HG02588 (cell line): Measurements from ENCODE around the gene COQ10B.

Experiments
- ATAC-seq: cut with Tn5 transposase; IDR thresholded peaks from one replicate; pipeline ENCODE4 v1.9.1; 2021; ENCODE audit warnings: mild to moderate bottlenecking, moderate library complexity; ENCODE audit not compliant: unreplicated experiment

Gene COQ10B

GRCh38 chr2:197499594-197500502 is 46.5 kb downstream of the COQ10B start, which contains the start of the genes HSPD1 and HSPE1:
HSPD1 (minus strand) TSS chr2:197499840; CDS start chr2:197498848, 992 bp downstream.
HSPE1 (plus strand) TSS chr2:197500379; CDS start chr2:197500437, 58 bp downstream.
- ATAC-seq, result peak; percentile 80

GRCh38 chr2:197500503-197501131 is 47.3 kb downstream of the COQ10B start:
- ATAC-seq, result peak; percentile 3

DNA sequence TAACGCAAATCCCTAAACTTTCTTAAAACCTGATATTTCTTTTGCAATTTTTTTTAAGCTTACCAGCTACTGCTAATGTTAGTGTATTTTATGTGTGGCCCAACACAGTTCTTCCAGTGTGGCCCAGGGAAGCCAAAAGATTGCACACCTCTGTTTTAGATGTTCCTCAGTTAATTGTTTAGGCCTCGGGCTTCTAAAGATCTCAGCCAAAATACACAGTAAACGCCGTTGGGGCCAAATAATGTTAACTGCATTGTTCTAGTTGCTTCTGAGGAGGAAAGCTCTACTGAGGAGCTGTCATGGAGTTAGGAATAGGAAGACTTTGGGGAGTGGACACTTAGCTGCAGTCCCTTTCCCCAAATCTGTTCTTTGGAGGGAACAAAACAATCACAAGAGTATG is 48.8 kb downstream of the COQ10B start:
- ATAC-seq, result no peak

DNA sequence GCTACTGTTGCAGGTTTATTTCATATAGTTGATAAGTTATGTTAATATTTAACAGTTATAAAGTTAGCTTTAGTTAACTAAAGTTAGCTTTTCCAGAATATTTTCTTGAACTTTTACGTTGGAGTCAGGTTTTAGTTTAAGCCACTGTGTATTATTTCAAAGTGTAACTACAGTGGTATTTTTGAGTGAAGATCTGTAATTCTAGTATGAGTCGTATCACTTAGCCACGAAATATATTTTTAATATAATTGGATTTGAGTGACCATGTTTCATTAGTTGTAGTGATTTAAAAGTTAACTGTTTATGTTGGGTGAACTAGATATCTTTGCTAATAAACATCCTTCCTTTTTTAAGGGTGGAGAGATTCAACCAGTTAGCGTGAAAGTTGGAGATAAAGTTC is 49.3 kb downstream of the COQ10B start:
- ATAC-seq, result no peak

GRCh38 chr2:197504000-197504399 is 50.6 kb downstream of the COQ10B start:
- no peak for ATAC-seq

- no peak for ATAC-seq
These were observed 51.2 kb downstream of the COQ10B start for GRCh38 chr2:197504512-197504911.

DNA sequence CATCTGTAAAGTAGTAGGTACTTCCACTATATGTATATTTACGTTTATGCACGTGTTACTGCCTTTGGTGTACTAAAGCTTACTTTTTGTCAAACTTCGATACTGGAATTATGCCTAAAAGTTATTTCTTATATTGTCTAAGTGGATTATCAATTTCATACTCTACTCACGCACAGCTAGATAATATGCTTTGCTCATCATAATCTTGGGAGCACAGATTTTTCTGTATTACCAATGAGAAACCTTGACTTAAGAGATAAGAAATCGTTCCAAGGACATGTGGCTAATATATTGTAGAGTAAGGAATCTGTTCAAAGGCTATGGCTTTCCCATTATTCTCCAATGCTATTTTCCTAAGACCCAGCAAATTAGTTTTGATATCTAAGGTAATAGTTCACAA is 53.3 kb downstream of the COQ10B start:
- ATAC-seq, result no peak

DNA sequence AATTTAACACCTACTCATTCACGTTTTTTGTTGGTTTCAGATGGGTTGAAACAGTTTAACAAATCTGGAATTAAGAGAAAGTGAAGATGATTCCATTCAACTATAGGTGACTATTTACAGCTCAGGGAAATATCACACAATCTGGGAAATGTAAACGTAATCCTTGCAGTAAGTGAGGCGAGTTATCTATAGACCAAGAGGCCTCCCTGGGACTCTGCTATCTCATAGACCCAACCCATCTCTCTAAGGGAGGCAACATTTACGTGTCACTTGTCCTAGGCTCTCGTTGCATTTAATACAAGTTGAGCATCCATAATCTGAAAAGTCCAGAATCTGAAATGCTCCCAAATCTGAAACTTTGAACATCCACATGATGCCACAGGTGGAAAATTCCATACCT is 60.6 kb downstream of the COQ10B start:
- no peak for ATAC-seq

GRCh38 chr2:197514754-197515153 is 61.4 kb downstream of the COQ10B start:
- no peak for ATAC-seq

DNA sequence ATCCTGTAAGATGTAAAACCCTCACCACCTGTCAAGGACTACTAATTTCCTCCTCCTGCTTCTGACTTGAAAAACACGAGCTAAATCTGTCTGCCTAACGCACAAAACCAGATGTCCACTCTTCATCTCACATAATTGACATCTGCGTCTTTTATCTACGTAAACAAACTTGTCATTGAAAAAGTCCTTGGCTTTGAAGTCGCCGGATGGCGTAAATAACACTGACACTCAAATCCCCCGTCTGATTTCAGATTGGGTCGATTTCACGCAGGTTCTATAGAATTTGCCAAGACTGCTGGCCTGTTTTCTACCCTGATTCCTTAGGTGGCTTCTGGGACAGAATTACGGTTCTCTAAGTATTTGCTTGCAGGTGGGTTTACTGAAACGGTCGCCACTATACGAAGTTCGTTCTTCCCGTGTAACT is 62.0 kb downstream of the COQ10B start:
- peak; percentile 9 for ATAC-seq

DNA sequence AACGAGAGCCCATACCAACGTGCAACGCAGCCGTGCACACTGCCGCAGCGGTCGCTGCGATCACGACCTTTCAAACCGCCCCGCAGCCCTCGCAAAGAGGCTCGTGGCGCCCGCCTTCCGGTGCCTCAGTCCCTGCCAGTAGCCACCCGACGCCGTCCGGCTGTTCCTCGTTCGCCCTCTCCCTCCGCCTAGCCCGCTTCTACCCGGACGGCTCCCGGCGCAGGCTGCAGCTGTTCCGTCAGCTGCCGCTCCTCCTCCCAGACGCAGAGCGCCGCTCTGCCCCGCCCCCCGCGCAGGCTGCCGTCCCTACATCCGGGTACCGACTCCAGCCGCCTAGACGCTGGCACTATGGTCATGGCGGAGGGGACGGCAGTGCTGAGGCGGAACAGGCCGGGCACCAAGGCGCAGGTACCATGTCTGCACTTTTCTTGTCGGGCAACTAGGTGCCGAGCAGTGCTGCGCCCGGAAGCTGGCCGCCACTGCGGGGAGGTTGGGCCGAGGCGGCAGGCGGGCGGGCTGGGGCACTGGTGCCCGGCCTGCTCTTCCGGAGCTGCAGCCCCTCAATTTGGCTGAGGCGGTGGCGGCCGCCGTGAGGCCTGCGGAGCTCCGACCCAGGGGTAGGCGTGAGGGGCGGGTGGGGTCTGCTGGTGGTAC is 62.5 kb downstream of the COQ10B start, which contains the start of gene MOB4:
Gene MOB4, plus strand, starts transcription at position 328 of the 654 bp plus-strand sequence. Its CDS starts 21 bp downstream, at position 349.
- peak; percentile 94 for ATAC-seq

DNA sequence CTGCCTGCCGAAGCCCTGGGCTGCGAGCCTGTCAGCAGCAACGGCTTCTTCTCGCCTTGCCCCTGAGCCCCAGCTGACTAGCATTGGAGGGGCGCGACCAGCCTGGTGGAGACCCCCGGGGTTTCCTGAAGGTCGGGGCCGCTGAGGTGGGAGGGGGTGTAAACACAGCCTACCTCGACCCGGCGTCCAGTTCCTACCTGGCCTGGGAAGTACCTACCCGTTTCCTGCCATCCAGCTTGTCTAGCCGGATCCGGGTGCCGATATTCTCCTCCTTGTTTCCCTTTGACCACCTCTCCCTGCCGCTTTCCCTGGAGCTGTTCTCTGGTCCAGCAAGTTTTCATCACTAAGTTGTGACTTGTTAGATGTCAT is 63.0 kb downstream of the COQ10B start:
- ATAC-seq, result peak; percentile 16

- no peak for ATAC-seq
These were observed 63.8 kb downstream of the COQ10B start for GRCh38 chr2:197517150-197517549.
